ENCODE data around the gene SELENOV.

The SELENOV gene

GRCh38 chr19:39563408-39563807, 48.5 kb downstream of the SELENOV start:
- no peak for DNase-seq (ENCODE audit: low spot score)
- TF ChIP-seq CTCF (IDR thresholded peaks at IDR 0.05; ENCODE audit: borderline replicate concordance, control extremely low read depth, extremely low read depth, insufficient read depth, missing control alignments), result no peak

GRCh38 chr19:39566064-39566463, 51.1 kb downstream of the SELENOV start:
- in situ Hi-C loops (cut with MboI; ENCODE audit: low sequenced_read_pairs, unreplicated experiment), result no loop called here
- no peak for DNase-seq (ENCODE audit: low spot score)
- TF ChIP-seq CTCF (IDR thresholded peaks at IDR 0.05; ENCODE audit: borderline replicate concordance, control extremely low read depth, extremely low read depth, insufficient read depth, missing control alignments), result no peak

More at GRCh38 chr19:39563408-39563807, 48.5 kb downstream of the SELENOV start:
- in situ Hi-C loops (cut with MboI; ENCODE audit: low sequenced_read_pairs, unreplicated experiment), result no loop called here

GRCh38 chr19:39568604-39569003, 53.7 kb downstream of the SELENOV start:
- in situ Hi-C loops (cut with MboI; ENCODE audit: low sequenced_read_pairs, unreplicated experiment), result no loop called here
- DNase-seq (ENCODE audit: low spot score), result no peak
- no peak for TF ChIP-seq CTCF (IDR thresholded peaks at IDR 0.05; ENCODE audit: borderline replicate concordance, control extremely low read depth, extremely low read depth, insufficient read depth, missing control alignments)
